Transverse colon (tissue), 4 donors: ENCODE results near the gene SVOP. TPM values are rescaled to one million over a fixed set of nuclear protein-coding genes. Genes with fewer than 3 reads are reported as not detected.
A peak's percentile ranks its signal among the peaks of the same experiment; 100 is the strongest.

Experiments
- DNase-seq: peaks from one replicate; pipeline ENCODE4 v3.0.0-alpha.2; 2019
- H3K27ac ChIP-seq, 4 donors: fragments of 200-600 bp; sonication (generic); 2 replicates each; pipeline ENCODE4 v1.5.1; 2016 to 2018; ENCODE audit warnings: inconsistent platforms in 4 of 4
- H3K27me3 ChIP-seq: fragments of 200-600 bp; sonication (generic); 2 replicates; pipeline ENCODE4 v1.5.1; 2017; ENCODE audit warnings: inconsistent platforms
- H3K36me3 ChIP-seq, 4 donors: fragments of 200-600 bp; sonication (generic); 2 replicates each; pipeline ENCODE4 v1.5.1; 2017 to 2019; ENCODE audit warnings: inconsistent platforms in 4 of 4
- H3K4me1 ChIP-seq, 4 donors: fragments of 200-600 bp; sonication (generic); 2 replicates each; pipeline ENCODE4 v1.5.1; 2017 to 2020; ENCODE audit warnings: inconsistent platforms in 4 of 4
- H3K4me3 ChIP-seq, 4 donors: fragments of 200-600 bp; sonication (generic); 1 replicate in 1 of 4; 2 replicates in 3 of 4; pipeline versions ENCODE4 v1.5.1 to v1.6.1; 2017 to 2019; ENCODE audit warnings: inconsistent platforms in 4 of 4
- H3K9me3 ChIP-seq, 2 donors: fragments of 200-600 bp; sonication (generic); 2 replicates each; pipeline ENCODE4 v1.5.1; 2017 to 2019; ENCODE audit warnings: inconsistent platforms in 2 of 2
- EP300 ChIP-seq: sonication (generic); formaldehyde crosslinking; IDR thresholded peaks from one replicate; pipeline ENCODE4 v1.6.1; 2017; ENCODE audit warnings: antibody characterized with exemption, low read depth
- POLR2A ChIP-seq: fragments of 450-650 bp; IDR thresholded peaks from one replicate; pipeline ENCODE4 v1.6.1; 2016; ENCODE audit warnings: antibody characterized with exemption, mild to moderate bottlenecking, moderate library complexity
- POLR2AphosphoS5 ChIP-seq, 3 donors: sonication (generic); formaldehyde crosslinking; IDR thresholded peaks; one replicate each; pipeline ENCODE4 v1.6.1; 2016; ENCODE audit warnings: antibody characterized with exemption in 3 of 3
- WGBS, 2 donors: methylation state at CpG; one replicate each; pipeline ENCODE4 v1.1.5; 2018; ENCODE audit warnings: low coverage in 1 of 2; 5-methylcytosine and 5-hydroxymethylcytosine counted together
- in situ Hi-C, 4 donors: fragments of 200-750 bp; cut with MboI; loops; one replicate each; pipeline versions ENCODE4 v1.15.0 to v1.15.1; 2017; ENCODE audit warnings: low sequenced_read_pairs in 3 of 4, low pct_ligation_motif_present in 1 of 4, low pct_unique_long_range_greater_than_20kb in 1 of 4
- intact Hi-C: fragments of 100-400 bp; cut with DNase I; formaldehyde crosslinking; loops from one replicate; pipeline ENCODE4 v1.15.1; 2023; ENCODE audit warnings: low total_unique reads
- total RNA-seq, 4 donors: library from RNA; depleted of rRNA; stranded (reverse); fragments of >200 nt; gene quantifications; one replicate each; pipeline ENCODE4 v1.1.0, GENCODE V29; 2016
- TF ChIP-seq, protein P1 (sequence below), 5 experiments: fragments of 200-600 bp in 3 of 5; fragments of 450-650 bp in 2 of 5; sonication (generic) in 3 of 5; IDR thresholded peaks; 1 replicate in 2 of 5; 2 replicates in 3 of 5; pipeline ENCODE4 v1.5.1; 2016 to 2017; ENCODE audit warnings: antibody characterized with exemption in 5 of 5, inconsistent platforms in 3 of 5, mild to moderate bottlenecking in 2 of 5, moderate library complexity in 1 of 5

The SVOP gene, protein sequence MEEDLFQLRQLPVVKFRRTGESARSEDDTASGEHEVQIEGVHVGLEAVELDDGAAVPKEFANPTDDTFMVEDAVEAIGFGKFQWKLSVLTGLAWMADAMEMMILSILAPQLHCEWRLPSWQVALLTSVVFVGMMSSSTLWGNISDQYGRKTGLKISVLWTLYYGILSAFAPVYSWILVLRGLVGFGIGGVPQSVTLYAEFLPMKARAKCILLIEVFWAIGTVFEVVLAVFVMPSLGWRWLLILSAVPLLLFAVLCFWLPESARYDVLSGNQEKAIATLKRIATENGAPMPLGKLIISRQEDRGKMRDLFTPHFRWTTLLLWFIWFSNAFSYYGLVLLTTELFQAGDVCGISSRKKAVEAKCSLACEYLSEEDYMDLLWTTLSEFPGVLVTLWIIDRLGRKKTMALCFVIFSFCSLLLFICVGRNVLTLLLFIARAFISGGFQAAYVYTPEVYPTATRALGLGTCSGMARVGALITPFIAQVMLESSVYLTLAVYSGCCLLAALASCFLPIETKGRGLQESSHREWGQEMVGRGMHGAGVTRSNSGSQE
- total RNA-seq, result under 1 TPM in 2 of 4 donors, not detected in 2; 0.16 to 0.55 TPM

DNA sequence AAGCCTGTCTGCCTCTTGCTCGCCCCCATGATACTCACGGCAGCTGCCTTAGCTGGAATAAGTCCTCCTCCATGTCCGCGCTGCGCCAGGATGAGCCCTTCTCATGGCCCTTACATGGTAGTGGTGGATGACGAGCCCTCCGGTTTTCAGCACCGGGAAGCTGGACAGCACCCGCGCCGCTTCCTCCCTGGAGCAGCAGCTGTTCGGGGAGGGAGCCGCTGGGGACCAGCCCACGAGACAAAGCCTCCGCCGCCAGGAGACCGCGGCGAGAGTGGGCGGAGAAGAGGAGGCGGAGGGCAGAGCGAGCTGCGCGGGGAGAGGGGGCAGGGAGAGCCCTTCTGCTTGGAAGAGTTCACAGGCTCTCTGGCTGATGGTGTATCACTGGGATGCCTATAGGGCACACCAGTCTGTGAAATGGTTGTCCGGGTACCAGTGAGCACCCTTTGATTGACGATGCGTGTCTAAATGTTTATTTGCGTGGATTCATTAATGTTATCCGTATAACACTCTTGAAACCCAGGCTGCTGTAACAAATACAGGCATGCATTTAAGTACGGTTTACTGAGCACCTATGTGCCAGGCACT lies at the start of gene SVOP:
TSS of gene SVOP (minus strand) at position 273 of the 585 bp plus-strand sequence. CDS start at position 73, 200 bp downstream.
- in situ Hi-C loops, result no loop called here
- TF ChIP-seq POLR2AphosphoS5 (IDR thresholded peaks at IDR 0.05) (no peak), POLR2A (no peak), EP300 (no peak)
- TF ChIP-seq, protein P1, sequence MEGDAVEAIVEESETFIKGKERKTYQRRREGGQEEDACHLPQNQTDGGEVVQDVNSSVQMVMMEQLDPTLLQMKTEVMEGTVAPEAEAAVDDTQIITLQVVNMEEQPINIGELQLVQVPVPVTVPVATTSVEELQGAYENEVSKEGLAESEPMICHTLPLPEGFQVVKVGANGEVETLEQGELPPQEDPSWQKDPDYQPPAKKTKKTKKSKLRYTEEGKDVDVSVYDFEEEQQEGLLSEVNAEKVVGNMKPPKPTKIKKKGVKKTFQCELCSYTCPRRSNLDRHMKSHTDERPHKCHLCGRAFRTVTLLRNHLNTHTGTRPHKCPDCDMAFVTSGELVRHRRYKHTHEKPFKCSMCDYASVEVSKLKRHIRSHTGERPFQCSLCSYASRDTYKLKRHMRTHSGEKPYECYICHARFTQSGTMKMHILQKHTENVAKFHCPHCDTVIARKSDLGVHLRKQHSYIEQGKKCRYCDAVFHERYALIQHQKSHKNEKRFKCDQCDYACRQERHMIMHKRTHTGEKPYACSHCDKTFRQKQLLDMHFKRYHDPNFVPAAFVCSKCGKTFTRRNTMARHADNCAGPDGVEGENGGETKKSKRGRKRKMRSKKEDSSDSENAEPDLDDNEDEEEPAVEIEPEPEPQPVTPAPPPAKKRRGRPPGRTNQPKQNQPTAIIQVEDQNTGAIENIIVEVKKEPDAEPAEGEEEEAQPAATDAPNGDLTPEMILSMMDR (IDR thresholded peaks at IDR 0.05), result no peak
- H3K27ac ChIP-seq, result no peak within 1 kb of the TSS
- intact Hi-C loops, result no loop called here
- peaks cover 5% of the 10 kb centered on the region for H3K27me3 ChIP-seq
- DNase-seq, result peak; percentile 70
- H3K4me1 ChIP-seq, result peaks cover 0 to 6% (median 2%) of the 10 kb centered on the region in 4 donors
- no peak within 1 kb of the TSS for H3K4me3 ChIP-seq
- H3K36me3 ChIP-seq, result no peaks in the 10 kb centered on the region
- WGBS, 2 donors, result 7% methylated on average over 30 of the region's 30 CpGs; no CpG with 5 or more reads in 1 of the 2 donors
- no peaks in the 10 kb centered on the region for H3K9me3 ChIP-seq

- no peaks in the 10 kb centered on the region for H3K27me3 ChIP-seq
- TF ChIP-seq, protein P1 (IDR thresholded peaks at IDR 0.05), result no peak
- TF ChIP-seq POLR2AphosphoS5 (IDR thresholded peaks at IDR 0.05), result peak in 1 of 3 donors; percentile 50
- TF ChIP-seq EP300, result no peak
- TF ChIP-seq POLR2A, result peak; percentile 76
- no peaks in the 10 kb centered on the region for H3K9me3 ChIP-seq
- H3K4me3 ChIP-seq, result peak overlapping the region in 3 of 4 donors; percentile 3 to 32 (median 18)
- in situ Hi-C loops (no loop called here), intact Hi-C loops (no loop called here)
- peaks cover 0 to 30% (median 8%) of the 10 kb centered on the region in 4 donors for H3K4me1 ChIP-seq
- WGBS, 2 donors, result 51 to 77% methylated on average over 5 to 17 of the region's 17 CpGs
- peak; percentile 81 for DNase-seq
- peak overlapping the region; percentile 73 to 87 (median 84) for H3K27ac ChIP-seq
- peaks cover 0 to 30% (median 11%) of the 10 kb centered on the region in 4 donors for H3K36me3 ChIP-seq
Observed at GRCh38 chr12:109069307-109070271, 48.7 kb upstream of the SVOP start.

GRCh38 chr12:109065853-109066193 lies 45.0 kb upstream of the SVOP start:
- H3K36me3 ChIP-seq, result peaks cover 0 to 19% (median 3%) of the 10 kb centered on the region in 4 donors
- peaks cover 0 to 30% (median 8%) of the 10 kb centered on the region in 4 donors for H3K4me1 ChIP-seq
- H3K9me3 ChIP-seq, result no peaks in the 10 kb centered on the region
- no peak overlapping the region for H3K4me3 ChIP-seq
- TF ChIP-seq POLR2A, result no peak
- no peak for TF ChIP-seq POLR2AphosphoS5 (IDR thresholded peaks at IDR 0.05)
- TF ChIP-seq, protein P1 (IDR thresholded peaks at IDR 0.05), result no peak
- TF ChIP-seq EP300, result no peak
- in situ Hi-C loops, result no loop called here
- 47% methylated on average over 1 of the region's 1 CpG; no CpG with 5 or more reads in 1 of the 2 donors for WGBS, 2 donors
- H3K27me3 ChIP-seq, result no peaks in the 10 kb centered on the region
- no peak for DNase-seq
- intact Hi-C loops, result no loop called here
- peak overlapping the region; percentile 33 to 69 (median 66) for H3K27ac ChIP-seq
